Measurements from ENCODE around the gene NTRK2.
"Not testable (repeated sequence)": the region's sequence is repeated elsewhere in the genome, so short reads cannot be mapped to it uniquely, and the experiment has no call there.

Gene NTRK2

GRCh38 chr9:85062385-85063022, 393.0 kb downstream of the NTRK2 start:
- DNase-seq (ENCODE audit: low read depth, low spot score) = no peak

GRCh38 chr9:85064811-85065371, 395.4 kb downstream of the NTRK2 start:
- DNase-seq (ENCODE audit: low read depth, low spot score) = peak; percentile 26

- no peak for DNase-seq (ENCODE audit: low read depth, low spot score)
These were observed 398.3 kb downstream of the NTRK2 start for GRCh38 chr9:85067792-85068191.

DNA sequence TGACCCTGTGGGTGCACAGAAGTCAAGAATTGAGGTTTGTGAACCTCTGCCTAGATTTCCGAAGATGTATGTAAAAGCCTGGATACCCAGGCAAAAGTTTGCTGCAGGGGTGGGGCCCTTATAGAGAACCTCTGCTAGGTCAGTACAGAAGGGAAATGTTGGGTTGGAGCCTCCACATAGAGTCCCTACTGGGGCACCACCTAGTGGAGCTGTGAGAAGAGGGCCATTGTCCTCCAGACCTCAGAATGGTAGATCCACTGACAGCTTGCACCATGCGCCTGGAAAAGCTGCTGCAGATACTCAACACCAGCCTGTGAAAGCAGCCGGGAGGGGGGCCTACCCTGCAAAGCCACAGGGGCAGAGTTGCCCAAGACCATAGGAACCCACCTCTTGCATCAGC, 399.9 kb downstream of the NTRK2 start:
- DNase-seq (ENCODE audit: low read depth, low spot score) = not testable (repeated sequence)
